WTC11 (cell line): ENCODE measurements around the gene INSC.

Experiments
- CTCF ChIP-seq: fragments of 200-600 bp; IDR thresholded peaks from 2 replicates; pipeline ENCODE4 v1.8.0; 2022; ENCODE audit warnings: antibody characterized with exemption
- E2F5 ChIP-seq: sonication (generic); formaldehyde crosslinking; IDR thresholded peaks from 2 replicates; pipeline ENCODE4 v1.8.1; 2022; ENCODE audit warnings: mild to moderate bottlenecking, moderate library complexity, missing genetic modification reagents
- ELF4 ChIP-seq: sonication (generic); formaldehyde crosslinking; IDR thresholded peaks from 2 replicates; pipeline ENCODE4 v1.8.1; 2022; ENCODE audit warnings: low read depth, mild to moderate bottlenecking, moderate library complexity, missing genetic modification reagents
- ESRRA ChIP-seq: sonication (generic); formaldehyde crosslinking; IDR thresholded peaks from 2 replicates; pipeline ENCODE4 v1.8.1; 2022; ENCODE audit warnings: mild to moderate bottlenecking, missing genetic modification reagents, borderline replicate concordance
- IRF2 ChIP-seq: sonication (generic); formaldehyde crosslinking; IDR thresholded peaks from 2 replicates; pipeline ENCODE4 v1.8.0; 2022; ENCODE audit warnings: low read depth, missing genetic modification reagents, borderline replicate concordance
- MLX ChIP-seq: sonication (generic); formaldehyde crosslinking; IDR thresholded peaks from 2 replicates; pipeline ENCODE4 v1.8.1; 2023; ENCODE audit warnings: mild to moderate bottlenecking, missing genetic modification reagents, moderate library complexity
- NFYB ChIP-seq: sonication (generic); formaldehyde crosslinking; conservative IDR thresholded peaks from 2 replicates; pipeline ENCODE4 v1.8.0; 2022; ENCODE audit warnings: low read depth, missing genetic modification reagents
- NR2C2 ChIP-seq: sonication (generic); formaldehyde crosslinking; IDR thresholded peaks from 2 replicates; pipeline ENCODE4 v1.8.0; 2022; ENCODE audit warnings: mild to moderate bottlenecking, missing genetic modification reagents
- SMAD4 ChIP-seq: sonication (generic); formaldehyde crosslinking; IDR thresholded peaks from 2 replicates; pipeline ENCODE4 v1.8.0; 2022; ENCODE audit warnings: mild to moderate bottlenecking, missing genetic modification reagents
- ZNF138 ChIP-seq: sonication (generic); formaldehyde crosslinking; conservative IDR thresholded peaks from 2 replicates; pipeline ENCODE4 v1.8.1; 2022; ENCODE audit warnings: mild to moderate bottlenecking, moderate library complexity, missing genetic modification reagents
- TF ChIP-seq, protein P1 (sequence below): sonication (generic); formaldehyde crosslinking; conservative IDR thresholded peaks from 2 replicates; pipeline ENCODE4 v1.8.1; 2023; ENCODE audit warnings: mild to moderate bottlenecking, low read depth, missing genetic modification reagents, moderate library complexity

- TF ChIP-seq MLX (CRISPR knock-in tag) (no peak), ESRRA (CRISPR knock-in tag) (no peak), CTCF (no peak), E2F5 (CRISPR knock-in tag) (no peak), NFYB (no peak), SMAD4 (CRISPR knock-in tag) (no peak), IRF2 (CRISPR knock-in tag) (no peak), NR2C2 (no peak), ZNF138 (CRISPR knock-in tag) (no peak), ELF4 (CRISPR knock-in tag) (no peak)
- TF ChIP-seq, protein P1, sequence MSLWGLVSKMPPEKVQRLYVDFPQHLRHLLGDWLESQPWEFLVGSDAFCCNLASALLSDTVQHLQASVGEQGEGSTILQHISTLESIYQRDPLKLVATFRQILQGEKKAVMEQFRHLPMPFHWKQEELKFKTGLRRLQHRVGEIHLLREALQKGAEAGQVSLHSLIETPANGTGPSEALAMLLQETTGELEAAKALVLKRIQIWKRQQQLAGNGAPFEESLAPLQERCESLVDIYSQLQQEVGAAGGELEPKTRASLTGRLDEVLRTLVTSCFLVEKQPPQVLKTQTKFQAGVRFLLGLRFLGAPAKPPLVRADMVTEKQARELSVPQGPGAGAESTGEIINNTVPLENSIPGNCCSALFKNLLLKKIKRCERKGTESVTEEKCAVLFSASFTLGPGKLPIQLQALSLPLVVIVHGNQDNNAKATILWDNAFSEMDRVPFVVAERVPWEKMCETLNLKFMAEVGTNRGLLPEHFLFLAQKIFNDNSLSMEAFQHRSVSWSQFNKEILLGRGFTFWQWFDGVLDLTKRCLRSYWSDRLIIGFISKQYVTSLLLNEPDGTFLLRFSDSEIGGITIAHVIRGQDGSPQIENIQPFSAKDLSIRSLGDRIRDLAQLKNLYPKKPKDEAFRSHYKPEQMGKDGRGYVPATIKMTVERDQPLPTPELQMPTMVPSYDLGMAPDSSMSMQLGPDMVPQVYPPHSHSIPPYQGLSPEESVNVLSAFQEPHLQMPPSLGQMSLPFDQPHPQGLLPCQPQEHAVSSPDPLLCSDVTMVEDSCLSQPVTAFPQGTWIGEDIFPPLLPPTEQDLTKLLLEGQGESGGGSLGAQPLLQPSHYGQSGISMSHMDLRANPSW (CRISPR knock-in tag): no peak
Measured at GRCh38 chr11:15166204-15166603, 51.5 kb downstream of the INSC start.
